ENCODE data around the gene CRTC1. TPM values are rescaled to one million over a fixed set of nuclear protein-coding genes. Genes with fewer than 3 reads are reported as not detected.

Gene CRTC1
- total RNA-seq, 4 donors from 2014 or later = 1.8 to 3.6 (median 2.1) TPM

GRCh38 chr19:18760440-18761383, 77.2 kb downstream of the CRTC1 start:
- no peak for DNase-seq
- 79% methylated on average over 15 to 17 of the region's 27 CpGs for WGBS, 2 donors
- peaks cover 37 to 76% (median 47%) of the 10 kb centered on the region in 3 donors for H3K4me1 ChIP-seq
- peaks cover 0 to 38% (median 0%) of the 10 kb centered on the region in 4 donors for H3K27me3 ChIP-seq
- H3K27ac ChIP-seq = peak overlapping the region in 2 of 4 donors; percentile 20 to 74
- no peaks in the 10 kb centered on the region for H3K36me3 ChIP-seq
- no peaks in the 10 kb centered on the region for H3K9me3 ChIP-seq
- intact Hi-C loops (cut with DNase I) = no loop called here
- TF ChIP-seq POLR2A (IDR thresholded peaks at IDR 0.05) (no peak), CTCF (IDR thresholded peaks at IDR 0.05) (no peak)
- no peak overlapping the region for H3K4me3 ChIP-seq

- Histone ChIP-seq H3K27me3 (peaks cover 0 to 35% (median 0%) of the 10 kb centered on the region in 4 donors), H3K27ac (peak overlapping the region; percentile 52 to 74 (median 66)), H3K36me3 (no peaks in the 10 kb centered on the region), H3K4me3 (peak overlapping the region in 1 of 4 donors; percentile 10), H3K4me1 (peaks cover 37 to 73% (median 47%) of the 10 kb centered on the region in 3 donors), H3K9me3 (no peaks in the 10 kb centered on the region)
- DNase-seq = no peak
- TF ChIP-seq POLR2A (IDR thresholded peaks at IDR 0.05) = no peak
- TF ChIP-seq CTCF (IDR thresholded peaks at IDR 0.05) = no peak
- WGBS, 2 donors = 38 to 52% methylated on average over 7 to 10 of the region's 16 CpGs
- intact Hi-C loops (cut with DNase I) = no loop called here
These were observed 78.1 kb downstream of the CRTC1 start for GRCh38 chr19:18761531-18762110.

- whole genome bisulfite sequencing, 2 donors = 26 to 30% methylated on average over 9 to 16 of the region's 35 CpGs
- no peaks in the 10 kb centered on the region for H3K36me3 ChIP-seq
- peak overlapping the region in 2 of 4 donors; percentile 21 to 45 for H3K4me3 ChIP-seq
- peaks cover 37 to 65% (median 42%) of the 10 kb centered on the region in 3 donors for H3K4me1 ChIP-seq
- peak overlapping the region; percentile 52 to 74 (median 66) for H3K27ac ChIP-seq
- no peaks in the 10 kb centered on the region for H3K9me3 ChIP-seq
- TF ChIP-seq POLR2A (IDR thresholded peaks at IDR 0.05) (no peak), CTCF (IDR thresholded peaks at IDR 0.05) (peak in 1 of 6 experiments; percentile 18)
- intact Hi-C loops (cut with DNase I) = no loop called here
- H3K27me3 ChIP-seq = peaks cover 0 to 35% (median 0%) of the 10 kb centered on the region in 4 donors
- DNase-seq = no peak
These were observed 78.9 kb downstream of the CRTC1 start for GRCh38 chr19:18762125-18763023.

- H3K27ac ChIP-seq = peak overlapping the region in 3 of 4 donors; percentile 25 to 74 (median 39)
- no peak for DNase-seq
- H3K4me3 ChIP-seq = no peak overlapping the region
- no peak for TF ChIP-seq POLR2A (IDR thresholded peaks at IDR 0.05)
- no peak for TF ChIP-seq CTCF (IDR thresholded peaks at IDR 0.05)
- 36 to 68% methylated on average over 5 to 12 of the region's 41 CpGs for WGBS, 2 donors
- H3K27me3 ChIP-seq = peaks cover 0 to 24% (median 0%) of the 10 kb centered on the region in 4 donors
- no peaks in the 10 kb centered on the region for H3K9me3 ChIP-seq
- peaks cover 37 to 63% (median 42%) of the 10 kb centered on the region in 3 donors for H3K4me1 ChIP-seq
- no peaks in the 10 kb centered on the region for H3K36me3 ChIP-seq
- intact Hi-C loops (cut with DNase I) = no loop called here
These were observed 80.5 kb downstream of the CRTC1 start for GRCh38 chr19:18763674-18764590.
